Transverse colon (tissue), 4 donors: ENCODE measurements around the gene ALDH3B1. TPM values are rescaled to one million over a fixed set of nuclear protein-coding genes. Genes with fewer than 3 reads are reported as not detected.

Source experiments
- DNase-seq: peaks from one replicate; pipeline ENCODE4 v3.0.0-alpha.2; 2019
- H3K27ac ChIP-seq, 4 donors: fragments of 200-600 bp; sonication (generic); 2 replicates each; pipeline ENCODE4 v1.5.1; 2016 to 2018; ENCODE audit warnings: inconsistent platforms in 4 of 4
- H3K27me3 ChIP-seq: fragments of 200-600 bp; sonication (generic); 2 replicates; pipeline ENCODE4 v1.5.1; 2017; ENCODE audit warnings: inconsistent platforms
- H3K36me3 ChIP-seq, 4 donors: fragments of 200-600 bp; sonication (generic); 2 replicates each; pipeline ENCODE4 v1.5.1; 2017 to 2019; ENCODE audit warnings: inconsistent platforms in 4 of 4
- H3K4me1 ChIP-seq, 4 donors: fragments of 200-600 bp; sonication (generic); 2 replicates each; pipeline ENCODE4 v1.5.1; 2017 to 2020; ENCODE audit warnings: inconsistent platforms in 4 of 4
- H3K4me3 ChIP-seq, 4 donors: fragments of 200-600 bp; sonication (generic); 1 replicate in 1 of 4; 2 replicates in 3 of 4; pipeline versions ENCODE4 v1.5.1 to v1.6.1; 2017 to 2019; ENCODE audit warnings: inconsistent platforms in 4 of 4
- H3K9me3 ChIP-seq, 2 donors: fragments of 200-600 bp; sonication (generic); 2 replicates each; pipeline ENCODE4 v1.5.1; 2017 to 2019; ENCODE audit warnings: inconsistent platforms in 2 of 2
- EP300 ChIP-seq: sonication (generic); formaldehyde crosslinking; IDR thresholded peaks from one replicate; pipeline ENCODE4 v1.6.1; 2017; ENCODE audit warnings: antibody characterized with exemption, low read depth
- POLR2A ChIP-seq: fragments of 450-650 bp; IDR thresholded peaks from one replicate; pipeline ENCODE4 v1.6.1; 2016; ENCODE audit warnings: antibody characterized with exemption, mild to moderate bottlenecking, moderate library complexity
- POLR2AphosphoS5 ChIP-seq, 3 donors: sonication (generic); formaldehyde crosslinking; IDR thresholded peaks; one replicate each; pipeline ENCODE4 v1.6.1; 2016; ENCODE audit warnings: antibody characterized with exemption in 3 of 3
- WGBS, 2 donors: methylation state at CpG; one replicate each; pipeline ENCODE4 v1.1.5; 2018; ENCODE audit warnings: low coverage in 1 of 2; 5-methylcytosine and 5-hydroxymethylcytosine counted together
- in situ Hi-C, 4 donors: fragments of 200-750 bp; cut with MboI; loops; one replicate each; pipeline versions ENCODE4 v1.15.0 to v1.15.1; 2017; ENCODE audit warnings: low sequenced_read_pairs in 3 of 4, low pct_ligation_motif_present in 1 of 4, low pct_unique_long_range_greater_than_20kb in 1 of 4
- intact Hi-C: fragments of 100-400 bp; cut with DNase I; formaldehyde crosslinking; loops from one replicate; pipeline ENCODE4 v1.15.1; 2023; ENCODE audit warnings: low total_unique reads
- total RNA-seq, 4 donors: library from RNA; depleted of rRNA; stranded (reverse); fragments of >200 nt; gene quantifications; one replicate each; pipeline ENCODE4 v1.1.0, GENCODE V29; 2016
- TF ChIP-seq, protein P1 (sequence below), 5 experiments: fragments of 200-600 bp in 3 of 5; fragments of 450-650 bp in 2 of 5; sonication (generic) in 3 of 5; IDR thresholded peaks; 1 replicate in 2 of 5; 2 replicates in 3 of 5; pipeline ENCODE4 v1.5.1; 2016 to 2017; ENCODE audit warnings: antibody characterized with exemption in 5 of 5, inconsistent platforms in 3 of 5, mild to moderate bottlenecking in 2 of 5, moderate library complexity in 1 of 5

ALDH3B1 gene
- total RNA-seq, 4 donors from 2014 or later, result 12.1 to 14.9 (median 13.5) TPM

GRCh38 chr11:68053117-68053516 is 43.0 kb downstream of the ALDH3B1 start:
- peaks cover 0 to 25% (median 6%) of the 10 kb centered on the region in 4 donors for H3K36me3 ChIP-seq
- DNase-seq, result no peak
- intact Hi-C loops (no loop called here), in situ Hi-C loops (no loop called here)
- H3K27me3 ChIP-seq, result no peaks in the 10 kb centered on the region
- no peaks in the 10 kb centered on the region for H3K9me3 ChIP-seq
- H3K27ac ChIP-seq, result no peak overlapping the region
- no peak overlapping the region for H3K4me3 ChIP-seq
- WGBS, 2 donors, result 77% methylated on average over 9 of the region's 9 CpGs; no CpG with 5 or more reads in 1 of the 2 donors
- H3K4me1 ChIP-seq, result no peaks in the 10 kb centered on the region
- TF ChIP-seq POLR2A (no peak), POLR2AphosphoS5 (IDR thresholded peaks at IDR 0.05) (peak in 1 of 3 donors; percentile 20)

DNA sequence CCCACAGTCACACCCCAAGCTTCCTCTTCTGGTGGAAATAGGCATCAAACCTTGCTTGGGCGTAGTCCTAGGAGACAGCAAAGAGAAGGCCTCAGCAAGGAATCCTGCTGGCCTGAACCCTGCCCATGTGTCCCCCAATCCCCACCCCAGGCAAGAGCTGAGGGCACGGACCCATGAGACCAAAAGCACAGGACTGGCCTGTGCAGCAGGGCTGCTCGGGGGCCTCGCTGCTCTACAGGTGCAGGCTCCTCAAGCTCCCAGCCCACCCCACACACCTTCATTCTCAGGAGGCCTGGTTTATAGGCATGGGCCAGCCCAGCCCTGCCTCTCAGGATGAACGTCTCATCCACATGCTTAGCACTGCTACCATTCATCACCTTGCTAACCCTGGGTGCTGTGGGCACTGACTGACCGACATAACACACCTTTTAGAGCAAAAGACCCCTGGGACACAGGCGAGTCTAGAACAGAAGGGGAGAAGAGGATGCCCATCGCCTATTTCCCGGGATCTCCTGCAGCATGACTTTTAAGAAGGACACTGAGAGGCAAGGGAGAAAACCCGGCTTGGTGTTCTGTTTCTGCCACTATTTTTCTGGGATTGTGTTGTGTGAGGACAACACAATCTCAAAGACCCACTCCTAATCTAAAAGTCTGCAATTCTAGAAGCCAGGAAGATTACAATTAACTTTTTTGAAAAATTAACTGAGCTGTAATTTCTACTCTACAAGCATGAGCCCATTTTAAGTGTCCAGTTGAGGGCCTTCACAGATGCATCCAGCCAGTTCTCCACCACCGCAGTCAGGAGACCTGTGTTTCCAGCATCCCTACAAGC is 44.1 kb downstream of the ALDH3B1 start:
- TF ChIP-seq, protein P1, sequence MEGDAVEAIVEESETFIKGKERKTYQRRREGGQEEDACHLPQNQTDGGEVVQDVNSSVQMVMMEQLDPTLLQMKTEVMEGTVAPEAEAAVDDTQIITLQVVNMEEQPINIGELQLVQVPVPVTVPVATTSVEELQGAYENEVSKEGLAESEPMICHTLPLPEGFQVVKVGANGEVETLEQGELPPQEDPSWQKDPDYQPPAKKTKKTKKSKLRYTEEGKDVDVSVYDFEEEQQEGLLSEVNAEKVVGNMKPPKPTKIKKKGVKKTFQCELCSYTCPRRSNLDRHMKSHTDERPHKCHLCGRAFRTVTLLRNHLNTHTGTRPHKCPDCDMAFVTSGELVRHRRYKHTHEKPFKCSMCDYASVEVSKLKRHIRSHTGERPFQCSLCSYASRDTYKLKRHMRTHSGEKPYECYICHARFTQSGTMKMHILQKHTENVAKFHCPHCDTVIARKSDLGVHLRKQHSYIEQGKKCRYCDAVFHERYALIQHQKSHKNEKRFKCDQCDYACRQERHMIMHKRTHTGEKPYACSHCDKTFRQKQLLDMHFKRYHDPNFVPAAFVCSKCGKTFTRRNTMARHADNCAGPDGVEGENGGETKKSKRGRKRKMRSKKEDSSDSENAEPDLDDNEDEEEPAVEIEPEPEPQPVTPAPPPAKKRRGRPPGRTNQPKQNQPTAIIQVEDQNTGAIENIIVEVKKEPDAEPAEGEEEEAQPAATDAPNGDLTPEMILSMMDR (IDR thresholded peaks at IDR 0.05), result no peak
- no peak for TF ChIP-seq EP300
- TF ChIP-seq POLR2AphosphoS5 (IDR thresholded peaks at IDR 0.05), result no peak
- no peak for TF ChIP-seq POLR2A
- peaks cover 0 to 14% (median 7%) of the 10 kb centered on the region in 4 donors for H3K36me3 ChIP-seq
- no peak overlapping the region for H3K4me3 ChIP-seq
- in situ Hi-C loops, result no loop called here
- no peaks in the 10 kb centered on the region for H3K9me3 ChIP-seq
- no peaks in the 10 kb centered on the region for H3K27me3 ChIP-seq
- 86 to 92% methylated on average over 5 to 11 of the region's 11 CpGs for WGBS, 2 donors
- no peak for DNase-seq
- no peaks in the 10 kb centered on the region for H3K4me1 ChIP-seq
- intact Hi-C loops, result no loop called here
- H3K27ac ChIP-seq, result no peak overlapping the region

DNA sequence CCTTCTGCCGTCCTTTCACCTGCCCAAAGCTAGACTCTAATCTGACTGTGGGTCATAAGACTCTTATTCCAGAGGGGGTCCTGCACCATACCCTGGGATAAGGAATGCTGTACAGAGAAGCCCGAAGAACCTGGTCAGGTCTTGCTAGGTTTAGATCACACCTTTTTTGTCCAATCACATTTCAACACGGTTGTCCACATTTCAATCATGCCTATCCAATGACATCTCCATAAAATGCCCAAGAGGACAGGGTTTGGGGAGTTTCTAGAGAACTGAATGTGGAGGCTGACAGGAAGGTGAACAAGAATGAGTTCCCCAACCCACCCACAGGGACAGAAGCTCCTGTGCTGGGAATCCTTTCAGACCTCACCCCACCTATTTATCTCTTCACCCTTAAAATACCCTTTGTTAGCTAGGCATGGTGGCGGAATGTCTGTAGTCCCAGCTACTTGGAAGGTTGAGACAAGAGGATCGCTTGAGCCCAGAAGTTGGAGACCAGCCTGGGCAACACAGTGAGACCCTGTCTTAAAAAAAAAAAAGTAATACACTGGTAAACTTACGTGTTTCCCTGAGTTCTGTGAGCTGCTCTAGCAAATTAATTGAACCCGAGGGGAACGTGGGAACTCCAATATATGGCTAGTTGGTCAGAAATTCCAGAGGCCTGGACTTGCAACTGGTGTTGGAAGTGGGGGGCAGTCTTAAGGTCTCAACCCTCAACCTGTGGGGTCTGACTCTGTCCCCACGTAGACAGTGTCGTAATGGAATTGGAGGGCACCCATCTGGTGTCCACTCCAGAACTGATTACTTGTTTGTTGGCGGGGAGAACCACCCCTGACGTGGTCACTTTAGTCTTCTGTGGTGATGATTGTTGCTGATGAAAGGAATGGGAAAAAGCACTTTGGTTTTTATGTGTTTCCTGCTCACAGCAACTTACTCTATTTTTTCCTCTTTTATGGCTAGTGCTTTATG is 46.5 kb downstream of the ALDH3B1 start:
- intact Hi-C loops (no loop called here), in situ Hi-C loops (no loop called here)
- Histone ChIP-seq H3K4me1 (no peaks in the 10 kb centered on the region), H3K36me3 (peaks cover 0 to 25% (median 8%) of the 10 kb centered on the region in 4 donors), H3K27ac (no peak overlapping the region), H3K27me3 (no peaks in the 10 kb centered on the region), H3K9me3 (no peaks in the 10 kb centered on the region), H3K4me3 (no peak overlapping the region)
- TF ChIP-seq POLR2AphosphoS5 (IDR thresholded peaks at IDR 0.05) (no peak), EP300 (no peak), POLR2A (no peak)
- TF ChIP-seq, protein P1 (IDR thresholded peaks at IDR 0.05), result no peak
- no peak for DNase-seq
- 96% methylated on average over 5 to 12 of the region's 12 CpGs for WGBS, 2 donors

DNA sequence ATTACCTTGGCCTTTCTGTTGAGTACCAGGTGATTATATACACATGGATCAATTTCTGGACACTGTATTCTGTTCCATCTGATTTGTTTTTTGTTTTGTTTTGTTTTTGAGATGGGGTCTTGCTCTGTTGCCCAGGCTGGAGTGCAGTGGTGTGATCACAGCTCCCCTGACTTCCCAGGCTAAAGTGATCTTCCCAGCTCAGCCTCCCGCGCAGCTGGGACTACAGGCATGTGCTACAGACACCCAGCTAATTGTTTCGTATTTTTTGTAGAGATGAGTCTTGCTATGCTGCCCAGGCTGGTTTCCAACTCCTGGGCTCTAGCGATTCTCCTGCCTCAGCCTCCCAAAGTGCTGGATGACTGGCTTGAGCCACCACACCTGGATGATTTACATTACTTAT is 47.7 kb downstream of the ALDH3B1 start:
- H3K9me3 ChIP-seq, result no peaks in the 10 kb centered on the region
- in situ Hi-C loops, result no loop called here
- H3K36me3 ChIP-seq, result peaks cover 0 to 34% (median 6%) of the 10 kb centered on the region in 4 donors
- H3K27ac ChIP-seq, result no peak overlapping the region
- H3K4me1 ChIP-seq, result no peaks in the 10 kb centered on the region
- no peak for TF ChIP-seq EP300
- TF ChIP-seq, protein P1 (IDR thresholded peaks at IDR 0.05), result no peak
- TF ChIP-seq POLR2A, result no peak
- TF ChIP-seq POLR2AphosphoS5 (IDR thresholded peaks at IDR 0.05), result no peak
- DNase-seq, result no peak
- intact Hi-C loops, result no loop called here
- H3K4me3 ChIP-seq, result no peak overlapping the region
- 96% methylated on average over 4 of the region's 4 CpGs; no CpG with 5 or more reads in 1 of the 2 donors for WGBS, 2 donors
- H3K27me3 ChIP-seq, result no peaks in the 10 kb centered on the region
